Muscle of leg (tissue), 11 donors: ENCODE measurements around the gene WNK4. TPM values are rescaled to one million over a fixed set of nuclear protein-coding genes. Genes with fewer than 3 reads are reported as not detected.

ENCODE experiments used
- DNase-seq: peaks from one replicate; pipeline ENCODE4 v3.0.0; 2013
- H3K27ac ChIP-seq: one replicate; pipeline ENCODE4 v1.5.1; 2013; ENCODE audit warnings: mild to moderate bottlenecking, low read length, control low read depth
- H3K27me3 ChIP-seq: one replicate; pipeline ENCODE4 v1.6.1; 2013; ENCODE audit warnings: low read length; ENCODE audit not compliant: control insufficient read depth, insufficient read depth
- H3K36me3 ChIP-seq: one replicate; pipeline ENCODE4 v1.6.1; 2013; ENCODE audit warnings: low read length; ENCODE audit not compliant: control insufficient read depth, insufficient read depth
- H3K4me1 ChIP-seq: one replicate; pipeline ENCODE4 v1.6.1; 2013; ENCODE audit warnings: low read length; ENCODE audit not compliant: control insufficient read depth, insufficient read depth
- H3K4me3 ChIP-seq: one replicate; pipeline ENCODE4 v1.5.1; 2013; ENCODE audit warnings: low read length, control low read depth
- H3K9me3 ChIP-seq: replicated peaks from 2 replicates; pipeline ENCODE4 v1.6.1; 2013; ENCODE audit warnings: low read depth, low read length; ENCODE audit not compliant: control insufficient read depth
- WGBS: methylation state at CpG from one replicate; pipeline ENCODE4 v1.1.5; 2013; ENCODE audit warnings: missing lambda C conversion rate; ENCODE audit not compliant: insufficient coverage; 5-methylcytosine and 5-hydroxymethylcytosine counted together
- polyA plus RNA-seq, 8 donors: library from polyadenylated mRNA; unstranded; fragments of 120-200 nt; gene quantifications; one replicate each; pipeline versions ENCODE4 v1.2.1 to v1.2.3, GENCODE V29; 2013; ENCODE audit warnings: inconsistent platforms in 1 of 8, low replicate concordance in 1 of 8; ENCODE audit not compliant: insufficient read length in 8 of 8, insufficient read depth in 1 of 8
- total RNA-seq: library from RNA; stranded (reverse); fragments of 120-200 nt; gene quantifications from one replicate; pipeline ENCODE4 v1.2.4, GENCODE V29; 2013

Gene WNK4
- total and polyA plus RNA-seq, 9 donors, result 0.09 to 1.2 (median 0.45) TPM

DNA sequence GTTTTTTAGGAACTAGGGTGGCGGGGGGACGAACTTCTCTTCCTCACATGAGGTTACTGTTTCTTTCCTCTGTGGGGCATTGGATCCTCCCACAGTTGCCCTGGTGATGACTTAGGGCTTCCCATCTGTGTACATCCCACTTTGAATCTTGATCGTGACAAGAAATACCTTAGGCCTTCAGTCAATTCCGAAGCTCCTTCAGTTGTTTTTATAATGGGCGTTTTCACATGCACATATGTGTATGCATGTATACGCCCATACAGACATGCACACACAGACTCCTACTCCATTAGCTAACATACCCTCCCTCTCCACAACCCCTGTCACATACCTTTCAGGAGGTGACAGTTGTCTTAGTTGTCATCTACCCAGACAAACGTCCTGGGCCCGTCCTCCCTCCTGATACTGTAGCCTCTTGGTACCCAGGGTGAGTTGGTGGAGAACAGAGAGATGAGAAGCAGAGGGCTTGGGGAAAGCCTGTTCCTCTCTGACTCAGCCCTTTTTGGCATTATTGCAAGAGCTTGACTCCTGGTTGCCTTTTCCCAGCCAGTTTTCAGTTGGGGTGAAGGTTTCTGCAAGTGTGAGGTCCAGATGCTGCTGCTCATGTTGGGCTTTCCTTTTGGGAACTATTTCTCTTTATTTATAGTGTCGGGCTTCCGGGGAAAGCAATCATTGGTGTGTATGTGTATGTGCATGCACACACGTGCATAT, 61.7 kb downstream of the WNK4 start:
- H3K4me1 ChIP-seq, result peaks cover 4% of the 10 kb centered on the region
- H3K27ac ChIP-seq, result no peak overlapping the region
- no peak overlapping the region for H3K4me3 ChIP-seq
- H3K9me3 ChIP-seq, result no peaks in the 10 kb centered on the region
- WGBS, result 84% methylated on average over 4 of the region's 11 CpGs
- peaks cover 84% of the 10 kb centered on the region for H3K36me3 ChIP-seq
- DNase-seq, result no peak
- no peaks in the 10 kb centered on the region for H3K27me3 ChIP-seq

DNA sequence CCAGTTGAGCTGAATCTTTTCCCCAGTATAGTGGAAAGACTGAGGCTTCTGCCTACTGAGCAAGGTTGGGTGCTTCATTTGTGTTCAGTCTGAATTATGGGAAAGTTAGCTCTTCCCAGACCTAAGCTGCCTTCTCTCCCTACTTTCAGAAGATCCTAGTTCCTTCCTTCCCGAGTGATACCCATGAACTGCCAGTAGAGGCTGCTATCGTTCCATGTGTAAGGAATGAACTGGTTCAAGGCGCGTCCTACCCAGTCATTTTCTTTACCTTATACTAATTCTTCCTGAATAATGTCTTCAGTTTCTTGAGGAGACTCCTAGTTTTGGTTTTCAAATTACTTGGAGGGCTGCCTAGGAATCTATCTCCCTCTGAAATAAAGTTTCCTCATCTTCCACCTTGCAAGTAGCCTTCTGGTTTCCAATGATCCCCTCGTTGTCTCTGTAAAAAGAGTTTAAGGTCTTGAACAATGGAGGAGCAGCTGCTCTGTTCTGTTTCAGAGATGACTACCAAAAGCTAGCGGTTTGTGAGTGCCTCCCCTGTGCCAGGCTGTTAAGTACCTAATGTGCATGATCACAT, 63.0 kb downstream of the WNK4 start:
- no peak overlapping the region for H3K4me3 ChIP-seq
- H3K9me3 ChIP-seq, result no peaks in the 10 kb centered on the region
- peaks cover 4% of the 10 kb centered on the region for H3K4me1 ChIP-seq
- DNase-seq, result peak; percentile 76
- H3K27ac ChIP-seq, result no peak overlapping the region
- H3K27me3 ChIP-seq, result no peaks in the 10 kb centered on the region
- H3K36me3 ChIP-seq, result peaks cover 70% of the 10 kb centered on the region
- no CpG with 5 or more reads among the region's 6 CpGs for WGBS

DNA sequence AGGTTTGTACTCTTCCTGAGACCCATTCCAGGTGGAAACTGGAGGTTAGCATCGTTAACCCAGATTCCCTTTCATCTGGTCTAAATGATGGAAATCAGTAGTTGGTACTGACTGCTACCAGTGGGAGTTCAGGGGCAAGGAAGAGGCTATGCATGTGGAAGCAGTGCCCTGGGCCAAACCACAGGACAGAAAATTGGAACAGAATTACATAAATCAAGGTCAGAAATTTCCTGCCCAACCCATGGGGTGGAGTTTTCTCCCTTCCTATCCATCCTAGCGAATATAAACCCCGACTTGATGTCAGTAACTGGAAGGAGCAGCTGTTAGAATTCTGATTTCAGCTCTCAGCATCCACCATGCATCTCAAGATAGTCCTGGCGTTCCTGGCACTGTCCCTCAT, 63.9 kb downstream of the WNK4 start, which contains the start of gene AOC2:
Gene AOC2, plus strand, starts transcription at position 310 of the 400 bp plus-strand sequence. Its CDS starts 47 bp downstream, at position 357.
- 91% methylated on average over 1 of the region's 4 CpGs for WGBS
- H3K4me3 ChIP-seq, result no peak within 1 kb of the TSS
- no peak for DNase-seq
- H3K9me3 ChIP-seq, result no peaks in the 10 kb centered on the region
- H3K27ac ChIP-seq, result no peak within 1 kb of the TSS
- peaks cover 62% of the 10 kb centered on the region for H3K36me3 ChIP-seq
- no peaks in the 10 kb centered on the region for H3K27me3 ChIP-seq
- peaks cover 4% of the 10 kb centered on the region for H3K4me1 ChIP-seq

DNA sequence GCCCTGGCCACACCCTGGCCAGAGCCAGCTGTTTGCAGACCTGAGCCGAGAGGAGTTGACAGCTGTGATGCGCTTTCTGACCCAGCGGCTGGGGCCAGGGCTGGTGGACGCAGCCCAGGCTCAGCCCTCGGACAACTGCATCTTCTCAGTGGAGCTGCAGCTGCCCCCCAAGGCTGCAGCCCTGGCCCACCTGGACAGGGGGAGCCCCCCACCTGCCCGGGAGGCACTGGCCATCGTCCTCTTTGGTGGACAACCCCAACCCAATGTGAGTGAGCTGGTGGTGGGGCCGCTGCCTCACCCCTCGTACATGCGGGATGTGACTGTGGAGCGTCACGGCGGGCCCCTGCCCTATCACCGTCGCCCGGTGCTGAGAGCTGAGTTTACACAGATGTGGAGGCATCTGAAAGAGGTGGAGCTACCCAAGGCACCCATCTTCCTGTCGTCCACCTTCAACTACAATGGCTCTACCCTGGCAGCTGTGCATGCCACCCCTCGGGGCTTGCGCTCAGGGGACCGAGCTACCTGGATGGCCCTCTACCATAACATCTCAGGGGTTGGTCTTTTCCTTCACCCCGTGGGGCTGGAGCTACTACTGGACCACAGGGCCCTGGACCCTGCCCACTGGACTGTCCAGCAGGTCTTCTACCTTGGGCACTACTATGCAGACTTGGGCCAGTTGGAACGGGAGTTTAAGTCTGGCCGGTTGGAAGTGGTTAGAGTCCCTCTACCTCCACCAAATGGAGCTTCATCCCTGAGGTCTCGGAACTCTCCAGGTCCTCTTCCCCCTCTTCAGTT, 64.5 kb downstream of the WNK4 start:
- Histone ChIP-seq H3K27me3 (no peaks in the 10 kb centered on the region), H3K27ac (no peak overlapping the region), H3K36me3 (peaks cover 56% of the 10 kb centered on the region), H3K4me1 (peaks cover 9% of the 10 kb centered on the region), H3K4me3 (no peak overlapping the region), H3K9me3 (no peaks in the 10 kb centered on the region)
- WGBS, result 87% methylated on average over 17 of the region's 24 CpGs
- DNase-seq, result no peak

DNA sequence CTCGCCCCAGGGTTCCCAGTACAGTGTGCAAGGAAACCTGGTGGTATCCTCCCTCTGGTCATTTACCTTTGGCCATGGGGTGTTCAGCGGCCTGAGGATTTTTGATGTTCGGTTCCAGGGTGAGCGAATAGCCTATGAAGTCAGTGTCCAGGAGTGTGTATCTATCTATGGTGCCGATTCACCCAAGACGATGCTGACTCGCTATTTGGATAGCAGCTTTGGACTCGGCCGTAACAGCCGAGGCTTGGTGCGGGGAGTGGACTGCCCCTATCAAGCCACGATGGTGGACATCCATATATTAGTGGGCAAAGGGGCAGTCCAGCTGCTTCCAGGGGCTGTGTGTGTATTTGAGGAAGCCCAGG, 65.1 kb downstream of the WNK4 start:
- Histone ChIP-seq H3K4me1 (peaks cover 12% of the 10 kb centered on the region), H3K27ac (no peak overlapping the region), H3K36me3 (peaks cover 50% of the 10 kb centered on the region), H3K27me3 (no peaks in the 10 kb centered on the region), H3K4me3 (no peak overlapping the region), H3K9me3 (no peaks in the 10 kb centered on the region)
- DNase-seq, result no peak
- WGBS, result 95% methylated on average over 11 of the region's 12 CpGs

DNA sequence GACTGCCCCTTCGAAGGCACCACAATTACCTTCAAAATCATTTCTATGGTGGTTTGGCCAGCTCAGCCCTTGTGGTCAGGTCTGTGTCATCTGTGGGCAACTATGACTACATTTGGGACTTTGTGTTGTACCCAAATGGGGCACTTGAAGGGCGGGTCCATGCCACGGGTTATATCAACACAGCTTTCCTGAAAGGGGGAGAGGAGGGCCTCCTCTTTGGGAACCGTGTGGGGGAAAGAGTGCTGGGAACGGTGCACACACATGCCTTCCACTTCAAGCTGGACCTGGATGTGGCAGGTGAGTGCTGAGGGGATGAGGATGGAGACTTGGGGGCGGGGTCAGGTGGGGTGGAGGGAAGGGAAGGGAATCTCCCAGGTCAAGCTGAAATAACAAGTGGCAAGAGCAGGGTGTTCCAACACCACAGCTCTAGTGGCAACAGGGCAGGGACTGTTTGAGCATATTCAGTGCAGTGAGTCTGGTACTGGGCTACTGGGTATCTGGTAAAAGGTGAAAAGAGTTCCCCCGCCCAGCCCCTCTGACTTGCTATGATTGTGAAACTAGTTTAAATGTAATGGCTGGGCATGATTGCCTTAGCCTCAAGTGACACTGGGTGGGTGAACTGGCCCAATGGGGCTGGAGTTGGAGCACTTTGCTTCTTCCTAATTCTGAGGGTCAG, 65.6 kb downstream of the WNK4 start:
- peaks cover 50% of the 10 kb centered on the region for H3K36me3 ChIP-seq
- no peak overlapping the region for H3K27ac ChIP-seq
- 76% methylated on average over 6 of the region's 7 CpGs for WGBS
- peaks cover 17% of the 10 kb centered on the region for H3K4me1 ChIP-seq
- DNase-seq, result no peak
- H3K4me3 ChIP-seq, result no peak overlapping the region
- no peaks in the 10 kb centered on the region for H3K27me3 ChIP-seq
- no peaks in the 10 kb centered on the region for H3K9me3 ChIP-seq

Other genes with a start within 250 kb of the WNK4 start
- gene NAGLU, start 244.4 kb upstream of the WNK4 start, total RNA-seq, result 17.1 TPM
- 10 to 100 TPM; 15.4 to 24.1 (median 20.8) TPM for gene NAGLU, start 244.4 kb upstream of the WNK4 start, polyA plus RNA-seq
- gene HSD17B1, start 227.7 kb upstream of the WNK4 start, total RNA-seq, result 1.9 TPM
- gene HSD17B1, start 227.7 kb upstream of the WNK4 start, polyA plus RNA-seq, result 1 to 10 TPM; 2.2 to 3.2 (median 2.6) TPM
- gene COASY, start 218.5 kb upstream of the WNK4 start, total RNA-seq, result 13.0 TPM
- gene COASY, start 218.5 kb upstream of the WNK4 start, polyA plus RNA-seq, result 10 to 100 TPM; 25.5 to 33.5 (median 28.7) TPM
- 16.6 TPM for gene MLX, start 213.5 kb upstream of the WNK4 start, total RNA-seq
- gene MLX, start 213.5 kb upstream of the WNK4 start, polyA plus RNA-seq, result 10 to 100 TPM; 31.5 to 39.6 (median 35.5) TPM
- gene PSMC3IP, start 202.9 kb upstream of the WNK4 start, total RNA-seq, result 5.4 TPM
- 10 to 100 TPM; 10.5 to 13.5 (median 11.9) TPM for gene PSMC3IP, start 202.9 kb upstream of the WNK4 start, polyA plus RNA-seq
- 39.1 TPM for gene RETREG3, start 171.2 kb upstream of the WNK4 start, total RNA-seq
- gene RETREG3, start 171.2 kb upstream of the WNK4 start, polyA plus RNA-seq, result 10 to 100 TPM; 27.6 to 36.1 (median 30.7) TPM
- 22.2 TPM for gene TUBG1, start 170.9 kb upstream of the WNK4 start, total RNA-seq
- 10 to 100 TPM; 30.7 to 43.5 (median 38.2) TPM for gene TUBG1, start 170.9 kb upstream of the WNK4 start, polyA plus RNA-seq
- 8.7 TPM for gene TUBG2, start 121.3 kb upstream of the WNK4 start, total RNA-seq
- gene TUBG2, start 121.3 kb upstream of the WNK4 start, polyA plus RNA-seq, result 10 to 100 TPM in 7 of 8 donors, 1 to 10 TPM in 1; 10.0 to 19.2 (median 14.1) TPM
- gene PLEKHH3, start 103.6 kb upstream of the WNK4 start, total RNA-seq, result 44.1 TPM
- gene PLEKHH3, start 103.6 kb upstream of the WNK4 start, polyA plus RNA-seq, result 10 to 100 TPM; 27.2 to 57.5 (median 40.6) TPM
- 1.0 TPM for gene CCR10, start 98.8 kb upstream of the WNK4 start, total RNA-seq
- 1 to 10 TPM; 1.2 to 2.9 (median 1.5) TPM for gene CCR10, start 98.8 kb upstream of the WNK4 start, polyA plus RNA-seq
- gene CNTNAP1, start 98.1 kb upstream of the WNK4 start, total RNA-seq, result 8.1 TPM
- 10 to 100 TPM in 6 of 8 donors, 1 to 10 TPM in 2; 9.0 to 15.7 (median 13.1) TPM for gene CNTNAP1, start 98.1 kb upstream of the WNK4 start, polyA plus RNA-seq
- gene EZH1, start 35.6 kb upstream of the WNK4 start, total RNA-seq, result 20.4 TPM
- gene EZH1, start 35.6 kb upstream of the WNK4 start, polyA plus RNA-seq, result 10 to 100 TPM; 15.6 to 21.8 (median 18.0) TPM
- 35.9 TPM for gene RAMP2, start 19.4 kb upstream of the WNK4 start, total RNA-seq
- gene RAMP2, start 19.4 kb upstream of the WNK4 start, polyA plus RNA-seq, result 10 to 100 TPM; 56.8 to 87.2 (median 73.2) TPM
- 41.0 TPM for gene VPS25, start 7.2 kb upstream of the WNK4 start, total RNA-seq
- 10 to 100 TPM; 28.7 to 40.0 (median 32.6) TPM for gene VPS25, start 7.2 kb upstream of the WNK4 start, polyA plus RNA-seq
- 84.1 TPM for gene COA3, start 18.1 kb downstream of the WNK4 start, total RNA-seq
- gene COA3, start 18.1 kb downstream of the WNK4 start, polyA plus RNA-seq, result 10 to 100 TPM; 53.6 to 63.9 (median 59.5) TPM
- gene CNTD1, start 18.3 kb downstream of the WNK4 start, total RNA-seq, result 0.04 TPM
- 1 to 10 TPM in 3 of 8 donors, under 1 TPM in 5; 0.37 to 1.6 (median 0.81) TPM for gene CNTD1, start 18.3 kb downstream of the WNK4 start, polyA plus RNA-seq
- gene BECN1, start 43.7 kb downstream of the WNK4 start, total RNA-seq, result 37.7 TPM
- gene BECN1, start 43.7 kb downstream of the WNK4 start, polyA plus RNA-seq, result 10 to 100 TPM; 39.8 to 53.5 (median 45.1) TPM
- 26.1 TPM for gene PSME3, start 52.8 kb downstream of the WNK4 start, total RNA-seq
- gene PSME3, start 52.8 kb downstream of the WNK4 start, polyA plus RNA-seq, result 10 to 100 TPM; 46.2 to 67.9 (median 55.3) TPM
- gene AOC2, start 64.0 kb downstream of the WNK4 start, total RNA-seq, result 0.66 TPM
- 1 to 10 TPM in 1 of 8 donors, under 1 TPM in 7; 0.41 to 1.2 (median 0.84) TPM for gene AOC2, start 64.0 kb downstream of the WNK4 start, polyA plus RNA-seq
- gene AOC3, start 70.6 kb downstream of the WNK4 start, total RNA-seq, result 6.9 TPM
- gene AOC3, start 70.6 kb downstream of the WNK4 start, polyA plus RNA-seq, result 10 to 100 TPM; 11.7 to 23.6 (median 18.2) TPM
- gene G6PC1, start 120.2 kb downstream of the WNK4 start, total RNA-seq, result not detected
- gene G6PC1, start 120.2 kb downstream of the WNK4 start, polyA plus RNA-seq, result under 1 TPM in 3 of 8 donors, not detected in 5; 0.08 to 0.43 (median 0.26) TPM
- 35.4 TPM for gene AARSD1, start 183.8 kb downstream of the WNK4 start, total RNA-seq
- gene AARSD1, start 183.8 kb downstream of the WNK4 start, polyA plus RNA-seq, result 10 to 100 TPM; 46.5 to 67.1 (median 56.1) TPM
- gene PTGES3L, start 199.5 kb downstream of the WNK4 start, total RNA-seq, result 37.3 TPM
- gene PTGES3L, start 199.5 kb downstream of the WNK4 start, polyA plus RNA-seq, result 10 to 100 TPM; 37.5 to 81.2 (median 63.0) TPM
- gene RUNDC1, start 200.0 kb downstream of the WNK4 start, total RNA-seq, result 5.3 TPM
- gene RUNDC1, start 200.0 kb downstream of the WNK4 start, polyA plus RNA-seq, result 1 to 10 TPM; 7.3 to 8.3 (median 7.6) TPM
- 3,028 TPM for gene RPL27, start 217.8 kb downstream of the WNK4 start, total RNA-seq
- gene RPL27, start 217.8 kb downstream of the WNK4 start, polyA plus RNA-seq, result 1,000 to 10,000 TPM; 2,184 to 2,871 (median 2,448) TPM
- gene IFI35, start 226.2 kb downstream of the WNK4 start, total RNA-seq, result 7.6 TPM
- 10 to 100 TPM in 1 of 8 donors, 1 to 10 TPM in 7; 4.5 to 11.1 (median 6.5) TPM for gene IFI35, start 226.2 kb downstream of the WNK4 start, polyA plus RNA-seq
- gene VAT1, start 241.8 kb downstream of the WNK4 start, total RNA-seq, result 50.4 TPM
- gene VAT1, start 241.8 kb downstream of the WNK4 start, polyA plus RNA-seq, result 10 to 100 TPM; 59.3 to 95.3 (median 77.3) TPM
- 0.35 TPM for gene RND2, start 244.6 kb downstream of the WNK4 start, total RNA-seq
- 1 to 10 TPM in 3 of 8 donors, under 1 TPM in 5; 0.48 to 1.2 (median 0.83) TPM for gene RND2, start 244.6 kb downstream of the WNK4 start, polyA plus RNA-seq